HUES48 (cell line): ENCODE results near the gene ZPR1.

ENCODE experiments used
- H3K27ac ChIP-seq: one replicate; pipeline ENCODE4 v1.7.0; 2013; ENCODE audit warnings: low read depth, low read length, inconsistent platforms
- H3K27me3 ChIP-seq: 2 replicates; pipeline ENCODE4 v1.6.1; 2013; ENCODE audit warnings: mild to moderate bottlenecking, low read length; ENCODE audit not compliant: control insufficient read depth, insufficient read depth
- H3K36me3 ChIP-seq: 2 replicates; pipeline ENCODE4 v1.6.1; 2013; ENCODE audit warnings: low read length; ENCODE audit not compliant: control insufficient read depth, insufficient read depth
- H3K4me1 ChIP-seq: 2 replicates; pipeline ENCODE4 v1.6.1; 2013; ENCODE audit warnings: mild to moderate bottlenecking, low read length; ENCODE audit not compliant: control insufficient read depth, insufficient read depth
- H3K4me3 ChIP-seq: 2 replicates; pipeline ENCODE4 v1.5.1; 2013; ENCODE audit warnings: mild to moderate bottlenecking, low read depth, low read length
- H3K9ac ChIP-seq: 2 replicates; pipeline ENCODE4 v1.6.1; 2013; ENCODE audit warnings: mild to moderate bottlenecking, low read depth, low read length, moderate library complexity
- H3K9me3 ChIP-seq: 2 replicates; pipeline ENCODE4 v1.6.1; 2013; ENCODE audit warnings: low read length; ENCODE audit not compliant: control insufficient read depth, insufficient read depth

The ZPR1 gene

DNA sequence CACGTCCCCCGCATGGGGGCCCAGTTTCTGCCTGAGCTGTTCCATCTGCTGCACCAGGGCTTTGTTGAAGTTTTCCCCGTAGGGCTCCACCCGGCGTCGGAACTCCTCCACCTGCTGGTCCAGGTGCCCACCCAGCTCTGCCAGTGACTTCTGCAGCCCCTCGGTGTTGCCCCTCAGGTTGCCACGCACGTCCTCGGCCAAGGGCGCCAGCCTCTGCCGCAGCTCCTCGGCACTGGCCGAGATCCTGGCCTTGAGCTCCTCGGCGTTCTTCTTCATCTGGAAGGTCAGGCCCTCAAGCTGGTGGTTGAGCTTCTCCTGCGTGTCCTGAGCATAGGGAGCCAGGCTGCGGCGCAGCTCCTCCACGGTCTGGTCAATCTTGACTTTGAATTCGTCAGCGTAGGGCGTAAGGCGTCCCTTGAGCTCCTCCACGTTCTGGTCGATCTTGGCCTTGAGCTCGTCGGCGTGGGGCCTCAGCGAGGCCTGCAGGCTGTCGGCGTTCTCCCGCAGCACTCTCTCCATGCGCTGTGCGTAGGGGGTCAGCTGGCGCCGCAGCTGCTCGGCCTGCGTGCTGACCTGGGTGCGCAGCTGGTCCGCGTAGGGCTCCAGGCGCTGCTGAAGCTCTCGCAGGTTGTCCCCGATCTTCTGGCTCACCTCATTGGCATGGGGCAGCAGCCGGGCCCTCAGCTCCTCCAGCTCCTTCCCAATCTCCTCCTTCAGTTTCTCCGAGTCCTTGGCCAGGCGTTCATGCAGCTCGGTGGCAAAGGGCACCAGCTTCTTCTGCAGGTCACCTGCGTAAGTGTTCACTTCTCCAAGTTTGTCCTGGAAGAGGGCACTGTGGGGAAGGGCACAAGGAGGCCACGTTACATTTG lies 33.5 kb upstream of the ZPR1 start:
- H3K27ac ChIP-seq, result no peak overlapping the region
- no peaks in the 10 kb centered on the region for H3K4me1 ChIP-seq
- no peaks in the 10 kb centered on the region for H3K27me3 ChIP-seq

DNA sequence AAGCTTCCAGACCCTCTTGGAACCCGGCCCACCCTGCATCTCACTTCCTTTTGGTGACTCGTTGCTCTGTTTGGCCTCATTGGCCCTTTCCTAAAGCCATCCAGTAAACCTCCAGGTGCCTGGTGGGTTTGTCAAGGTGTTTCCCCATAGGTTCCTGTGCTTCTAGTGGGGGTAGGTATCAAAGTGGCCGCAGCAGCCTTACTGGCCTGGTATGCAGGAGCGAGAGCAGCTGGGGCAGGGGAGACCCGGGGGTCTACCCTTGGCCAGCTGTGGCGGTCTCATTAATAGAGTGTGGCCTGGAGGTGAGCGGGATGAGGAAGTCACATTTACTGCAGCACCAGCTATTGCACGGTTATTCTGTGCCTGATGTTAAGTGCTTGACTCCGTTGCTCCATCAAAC lies 31.2 kb upstream of the ZPR1 start:
- H3K4me1 ChIP-seq, result no peaks in the 10 kb centered on the region
- no peak overlapping the region for H3K9ac ChIP-seq
- H3K36me3 ChIP-seq, result no peaks in the 10 kb centered on the region
- no peaks in the 10 kb centered on the region for H3K9me3 ChIP-seq
- H3K27me3 ChIP-seq, result no peaks in the 10 kb centered on the region
- H3K4me3 ChIP-seq, result no peak overlapping the region
- H3K27ac ChIP-seq, result no peak overlapping the region

More for the DNA sequence above, 33.5 kb upstream of the ZPR1 start:
- Histone ChIP-seq H3K9ac (no peak overlapping the region), H3K9me3 (no peaks in the 10 kb centered on the region), H3K36me3 (no peaks in the 10 kb centered on the region), H3K4me3 (no peak overlapping the region)

DNA sequence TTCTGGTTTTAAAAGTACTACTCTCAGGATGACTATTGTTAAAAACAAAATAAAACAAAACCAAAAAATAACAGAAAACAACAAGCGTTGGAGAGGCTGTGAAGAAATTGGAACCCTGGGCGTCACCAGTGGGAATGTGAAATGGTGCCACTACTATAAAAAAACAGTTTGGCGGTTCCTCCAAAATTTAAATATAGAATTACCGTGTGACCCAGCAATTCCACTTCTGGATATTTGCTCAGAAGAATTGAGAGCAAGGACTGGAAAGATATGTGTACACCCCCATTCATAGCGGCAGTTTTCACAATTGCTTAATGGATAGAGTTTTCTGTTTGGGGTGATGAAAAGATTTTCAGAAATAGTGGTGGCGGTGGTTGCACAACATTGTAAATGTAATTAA lies 26.7 kb upstream of the ZPR1 start:
- Histone ChIP-seq H3K4me1 (no peaks in the 10 kb centered on the region), H3K9ac (no peak overlapping the region), H3K27me3 (no peaks in the 10 kb centered on the region)

DNA sequence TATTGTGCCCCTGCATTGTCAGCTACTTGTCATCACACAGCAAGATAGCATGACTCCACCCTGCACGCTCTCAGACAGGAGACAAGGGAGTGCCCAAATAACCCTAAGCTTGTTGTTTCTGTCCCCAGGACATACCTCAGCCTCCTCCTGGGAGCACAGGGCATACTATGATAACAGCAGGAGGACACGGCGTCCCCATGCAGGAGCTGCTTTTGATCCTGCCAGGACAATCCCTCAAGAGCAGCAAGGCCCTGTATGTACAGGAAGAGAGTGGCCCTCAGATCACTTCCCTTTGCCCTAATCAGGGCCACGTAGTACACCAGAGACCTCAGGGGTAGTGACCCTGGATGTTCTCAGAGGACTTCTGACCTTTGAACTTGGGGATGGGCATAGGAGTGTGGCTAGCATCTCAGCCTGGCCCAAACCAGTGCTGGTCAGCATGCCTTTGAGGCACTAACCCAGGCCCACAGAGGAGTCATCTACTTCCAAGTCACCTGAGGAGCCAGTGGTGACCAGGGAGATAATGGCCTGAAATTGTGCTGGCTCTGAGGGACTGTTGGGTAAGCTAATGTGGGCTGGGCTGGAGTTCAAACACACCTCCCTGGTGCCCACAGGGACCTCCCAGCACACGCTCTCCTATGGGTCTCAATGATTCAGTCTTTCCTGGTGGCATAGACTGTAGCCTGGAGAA lies 26.1 kb upstream of the ZPR1 start:
- H3K36me3 ChIP-seq, result no peaks in the 10 kb centered on the region
- peak overlapping the region; percentile 14 for H3K27ac ChIP-seq
- no peaks in the 10 kb centered on the region for H3K4me1 ChIP-seq

More for the DNA sequence above, 26.7 kb upstream of the ZPR1 start:
- H3K36me3 ChIP-seq, result no peaks in the 10 kb centered on the region
- H3K4me3 ChIP-seq, result no peak overlapping the region
- no peak overlapping the region for H3K27ac ChIP-seq
- H3K9me3 ChIP-seq, result no peaks in the 10 kb centered on the region

DNA sequence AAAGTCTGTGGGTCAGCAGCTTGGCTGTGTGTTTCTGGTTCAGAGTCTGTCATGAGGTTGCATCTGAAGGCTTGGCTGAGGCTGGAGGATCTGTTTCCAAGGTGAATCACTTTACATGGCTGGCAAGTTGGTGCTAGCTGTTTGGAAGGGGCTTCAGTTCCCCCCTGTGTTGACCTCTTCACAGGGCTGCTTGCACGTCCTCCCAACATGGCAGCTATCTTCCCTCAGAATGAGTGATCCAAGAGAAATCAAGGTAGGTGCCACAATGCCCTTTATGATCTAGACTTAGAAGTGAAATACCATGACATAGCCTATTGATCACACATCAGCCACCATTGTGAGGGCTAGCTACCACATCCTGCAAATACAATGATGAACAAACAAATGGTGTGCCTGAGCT lies 25.3 kb upstream of the ZPR1 start:
- H3K36me3 ChIP-seq, result no peaks in the 10 kb centered on the region
- no peaks in the 10 kb centered on the region for H3K4me1 ChIP-seq
- no peak overlapping the region for H3K4me3 ChIP-seq
- H3K27me3 ChIP-seq, result no peaks in the 10 kb centered on the region
- no peaks in the 10 kb centered on the region for H3K9me3 ChIP-seq
- no peak overlapping the region for H3K9ac ChIP-seq
- peak overlapping the region; percentile 7 for H3K27ac ChIP-seq

More for the DNA sequence above, 26.1 kb upstream of the ZPR1 start:
- Histone ChIP-seq H3K27me3 (no peaks in the 10 kb centered on the region), H3K4me3 (no peak overlapping the region), H3K9ac (no peak overlapping the region), H3K9me3 (no peaks in the 10 kb centered on the region)

DNA sequence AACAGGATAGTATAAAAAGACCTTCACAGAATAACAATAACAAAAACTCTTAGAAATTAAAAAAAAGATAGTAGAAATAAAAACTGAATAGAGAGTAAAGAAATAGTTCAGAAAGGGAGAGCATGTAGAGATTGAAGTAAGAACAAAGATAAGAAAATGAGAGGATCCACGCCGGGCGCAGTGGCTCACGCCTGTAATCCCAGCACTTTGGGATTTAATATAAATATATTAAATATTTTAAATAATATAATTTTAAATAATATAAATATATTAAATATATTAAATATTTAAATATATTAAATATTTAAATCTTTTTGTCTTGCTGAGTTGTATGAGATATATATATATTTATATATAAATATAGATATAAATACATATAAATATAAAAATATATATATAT lies 24.3 kb upstream of the ZPR1 start:
- Histone ChIP-seq H3K27me3 (no peaks in the 10 kb centered on the region), H3K36me3 (no peaks in the 10 kb centered on the region), H3K27ac (no peak overlapping the region), H3K9me3 (no peaks in the 10 kb centered on the region), H3K4me3 (no peak overlapping the region), H3K9ac (no peak overlapping the region), H3K4me1 (no peaks in the 10 kb centered on the region)

DNA sequence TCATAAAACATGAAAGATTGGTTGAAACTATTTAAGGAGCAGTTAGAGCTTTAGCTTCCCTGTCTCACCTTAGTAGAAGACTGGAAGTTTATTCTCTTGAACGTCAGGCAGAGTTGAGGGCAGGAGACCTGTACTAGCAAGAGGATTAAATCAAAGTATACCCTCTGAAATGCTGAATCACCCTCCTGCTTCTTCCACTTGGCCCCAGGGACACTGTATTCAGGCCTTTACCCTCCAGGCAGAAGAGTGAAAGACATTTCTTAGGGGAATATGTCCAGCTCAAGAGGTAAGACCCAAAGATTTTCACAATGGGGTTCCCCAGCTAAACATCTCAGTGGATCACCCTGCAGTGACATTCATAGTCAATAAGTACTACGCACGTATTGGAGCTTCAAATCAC lies 23.4 kb upstream of the ZPR1 start:
- no peak overlapping the region for H3K27ac ChIP-seq
- no peaks in the 10 kb centered on the region for H3K36me3 ChIP-seq
- no peaks in the 10 kb centered on the region for H3K27me3 ChIP-seq
- H3K9ac ChIP-seq, result no peak overlapping the region
- H3K9me3 ChIP-seq, result no peaks in the 10 kb centered on the region
- H3K4me3 ChIP-seq, result no peak overlapping the region
- no peaks in the 10 kb centered on the region for H3K4me1 ChIP-seq

DNA sequence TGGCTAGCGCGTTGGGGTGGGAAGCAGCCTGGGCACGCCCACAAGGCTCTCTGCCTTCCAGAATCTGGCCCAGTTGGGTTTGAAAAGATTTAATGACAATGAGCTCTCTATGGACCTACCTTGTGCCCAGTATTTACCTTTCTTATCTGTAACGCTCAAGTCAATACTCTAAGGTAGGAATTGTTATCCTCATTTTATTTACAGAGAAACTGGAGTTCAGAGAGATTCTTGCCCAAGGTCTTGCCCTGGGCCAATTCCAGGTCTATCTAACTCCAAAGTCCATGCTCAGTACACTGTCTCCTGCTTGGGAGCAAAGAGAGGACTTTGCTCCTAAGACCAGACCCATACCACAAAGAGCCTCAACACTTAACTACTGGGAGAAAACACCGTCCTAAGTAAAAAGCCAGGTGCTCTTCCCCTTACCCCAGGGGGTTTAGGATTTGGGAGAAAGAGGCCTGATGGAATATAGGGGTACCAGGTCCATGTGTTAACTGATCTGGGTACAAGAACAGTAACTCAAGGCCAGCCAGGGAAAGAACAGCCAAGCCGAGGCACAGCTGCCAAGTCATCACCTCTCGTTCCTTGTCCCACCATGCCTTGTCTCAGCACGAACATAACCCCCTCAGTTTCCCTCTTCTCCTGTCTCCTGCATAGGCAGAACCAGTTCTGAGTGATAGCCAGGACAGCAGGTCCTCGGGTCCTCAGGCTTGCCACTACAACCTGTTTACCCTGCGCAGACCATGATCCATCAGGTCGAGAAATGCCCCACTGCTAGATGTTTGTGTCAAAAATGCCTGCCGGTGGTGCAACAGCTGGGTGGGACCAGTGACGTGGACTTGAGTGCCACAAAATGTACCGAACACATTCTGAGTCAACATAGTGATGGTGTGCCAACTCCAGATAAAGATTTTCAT lies 20.7 kb upstream of the ZPR1 start:
- Histone ChIP-seq H3K36me3 (no peaks in the 10 kb centered on the region), H3K9ac (no peak overlapping the region), H3K27ac (no peak overlapping the region), H3K27me3 (no peaks in the 10 kb centered on the region), H3K4me1 (no peaks in the 10 kb centered on the region), H3K4me3 (no peak overlapping the region), H3K9me3 (no peaks in the 10 kb centered on the region)

DNA sequence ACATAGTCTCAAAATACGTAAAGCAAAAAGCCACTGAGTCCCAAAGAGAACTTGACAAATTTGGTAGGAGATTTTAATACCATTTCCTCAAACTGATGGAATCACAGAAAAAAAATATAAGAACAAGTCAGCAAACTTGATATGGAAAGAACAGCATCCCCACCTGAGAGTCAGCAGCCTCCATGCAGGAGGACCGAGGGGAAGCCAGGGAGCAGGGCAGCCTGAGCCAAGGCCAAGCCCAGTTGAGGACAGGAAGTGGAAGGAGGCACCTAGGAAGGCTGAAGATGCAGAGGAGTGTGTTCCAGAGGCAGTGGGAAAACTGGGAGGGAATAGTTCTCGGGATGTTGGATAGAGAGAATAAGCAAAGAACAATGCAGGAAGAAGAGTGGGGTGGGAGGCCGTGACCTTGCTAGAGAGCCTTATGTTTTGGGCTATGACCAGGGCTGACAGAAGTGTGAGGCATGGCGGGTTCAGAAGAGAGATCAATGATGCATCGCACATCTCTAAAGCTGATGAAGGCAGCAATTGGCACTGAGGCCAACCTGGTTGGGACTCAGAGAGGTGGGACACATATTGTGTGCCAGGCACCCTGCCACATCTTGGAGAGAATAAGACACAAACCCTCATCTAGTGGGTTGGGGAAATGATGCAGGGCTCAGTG lies 19.9 kb upstream of the ZPR1 start:
- no peaks in the 10 kb centered on the region for H3K4me1 ChIP-seq

DNA sequence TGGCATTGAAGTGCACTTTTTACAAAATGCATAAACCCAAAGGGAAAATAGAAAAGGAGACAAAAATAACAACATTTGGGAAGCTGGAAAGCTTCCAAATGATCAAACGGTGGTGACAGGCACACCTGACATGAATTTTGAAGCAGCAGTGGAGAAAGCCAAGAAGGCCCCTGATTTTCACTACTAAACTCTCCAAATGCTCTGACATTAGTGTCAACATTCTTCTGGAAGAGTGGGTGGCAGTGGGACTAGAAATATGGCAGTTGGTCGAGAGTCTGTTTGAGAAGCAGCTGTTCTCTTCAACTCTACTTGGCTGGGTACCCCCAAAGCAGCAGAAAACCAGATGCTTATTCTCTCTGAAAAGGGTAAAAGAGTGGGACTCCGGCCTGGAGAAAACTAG lies 16.2 kb upstream of the ZPR1 start:
- H3K9ac ChIP-seq, result no peak overlapping the region
- no peaks in the 10 kb centered on the region for H3K36me3 ChIP-seq
- no peaks in the 10 kb centered on the region for H3K9me3 ChIP-seq
- H3K4me1 ChIP-seq, result no peaks in the 10 kb centered on the region
- H3K4me3 ChIP-seq, result no peak overlapping the region
- H3K27ac ChIP-seq, result no peak overlapping the region
- no peaks in the 10 kb centered on the region for H3K27me3 ChIP-seq

More for the DNA sequence above, 19.9 kb upstream of the ZPR1 start:
- no peak overlapping the region for H3K4me3 ChIP-seq
- H3K9me3 ChIP-seq, result no peaks in the 10 kb centered on the region
- no peak overlapping the region for H3K9ac ChIP-seq
- H3K36me3 ChIP-seq, result no peaks in the 10 kb centered on the region
- H3K27ac ChIP-seq, result no peak overlapping the region
- no peaks in the 10 kb centered on the region for H3K27me3 ChIP-seq
